Measurements from ENCODE around the gene RPE65. TPM values are rescaled to one million over a fixed set of nuclear protein-coding genes. Genes with fewer than 3 reads are reported as not detected.

Gene RPE65
- total RNA-seq (2021; fragmentation: NEBNext Ultra II Directional; extraction: Animal tissue kit (Norgen Biotek cat#: 25700)), result not detected in 2 replicates
- polyA plus RNA-seq (2011; rRNA removed), result not detected in 2 replicates
- polyA plus RNA-seq (2011; cell fraction: cytosol; rRNA removed), result not detected
- polyA plus RNA-seq (2011; cell fraction: nucleus; rRNA removed), result not detected
- not detected in 4 replicates for polyA plus RNA-seq (2012, experiment 1 of 2)
- polyA plus RNA-seq (2012, experiment 2 of 2), result not detected
- polyA plus RNA-seq (2013, experiment 1 of 2), result not detected
- polyA plus RNA-seq (2013, experiment 2 of 2), result not detected
- not detected in 2 replicates for polyA minus RNA-seq (2011; rRNA and poly(A)+ RNA removed)
- not detected for polyA minus RNA-seq (2011; cell fraction: cytosol; rRNA and poly(A)+ RNA removed)
- polyA minus RNA-seq (2011; cell fraction: nucleus; rRNA and poly(A)+ RNA removed), result not detected
- long read RNA-seq, experiment 1, result 0 reads
- long read RNA-seq, experiment 2, result 0 reads

DNA sequence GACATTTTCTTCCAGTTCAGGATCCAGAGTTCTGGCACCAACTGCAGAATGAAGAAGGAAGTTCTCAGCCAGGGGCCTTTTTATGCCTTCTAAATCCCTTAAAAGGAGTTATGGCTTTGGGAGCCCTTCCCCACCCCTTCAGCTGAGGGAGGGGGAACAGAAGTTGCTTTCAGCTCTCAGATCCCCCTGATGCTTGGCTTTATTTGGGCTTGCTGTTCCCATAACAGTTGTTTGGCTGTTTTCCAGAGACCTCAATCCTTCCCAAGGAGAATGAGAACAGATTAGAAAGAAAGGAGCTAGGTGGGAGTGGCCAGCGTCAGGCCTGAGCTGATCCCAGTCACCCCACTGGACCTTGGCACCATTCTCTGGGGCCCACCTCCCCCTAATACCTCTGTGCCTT, at the start of gene RPE65:
RPE65 (minus strand) TSS at position 54 of the 400 bp plus-strand sequence; CDS start at position 5, 49 bp downstream.
- CTCF ChIA-PET (ENCODE audit: partially characterized antibody), result interaction anchor here (1.5 to 4.2 kb wide), 3 partner anchors 8 to 329 kb away, joined by 3 to 13 read pairs (median 12); no protein-coding TSS in a partner anchor
- 88% methylated on average over 1 of the region's 1 CpG; no CpG with 5 or more reads in 1 of the 2 experiments for WGBS, 2 experiments (ENCODE audit: extremely low coverage in 1 of 2, insufficient coverage in 1 of 2, insufficient read length in 1 of 2, insufficient replicate concordance in 2 of 2, low coverage in 1 of 2, low lambda C conversion rate in 2 of 2, missing lambda C conversion rate in 1 of 2)
- no peak within 1 kb of the TSS for H2BK20ac ChIP-seq (ENCODE audit: low read length)
- H3K27ac ChIP-seq (ENCODE audit: low read depth, low read length), result no peak within 1 kb of the TSS
- POLR2A ChIA-PET (ENCODE audit: partially characterized antibody), result no interaction called here
- no peak within 1 kb of the TSS for H3K56ac ChIP-seq (replicated peaks; ENCODE audit: insufficient read length, low read depth, low read length)
- no peak within 1 kb of the TSS for H4K5ac ChIP-seq (ENCODE audit: insufficient read length, low read depth, low read length)
- H2BK5ac ChIP-seq (ENCODE audit: low read depth, low read length), result no peak within 1 kb of the TSS
- H4K91ac ChIP-seq (replicated peaks; ENCODE audit: insufficient read length, low read length), result no peak within 1 kb of the TSS
- no peaks in the 10 kb centered on the region for H3K23me2 ChIP-seq (ENCODE audit: low read depth, low read length)
- FAIRE-seq, result no peak
- no peaks in the 10 kb centered on the region for H3K79me2 ChIP-seq (ENCODE audit: control insufficient read depth in 1 of 2, insufficient read depth in 2 of 2, low read length in 2 of 2)
- H2AK5ac ChIP-seq (ENCODE audit: low read depth, low read length), result no peak within 1 kb of the TSS
- H3K79me1 ChIP-seq (ENCODE audit: low read depth, low read length), result no peaks in the 10 kb centered on the region
- H3K4me2 ChIP-seq (ENCODE audit: insufficient read depth in 1 of 2, low read depth in 2 of 2, low read length in 2 of 2), result no peak within 1 kb of the TSS
- H3K14ac ChIP-seq (ENCODE audit: insufficient read length), result no peak within 1 kb of the TSS
- H3K36me3 ChIP-seq (ENCODE audit: control insufficient read depth in 2 of 4, insufficient read depth in 4 of 4, low read length in 3 of 4), result no peaks in the 10 kb centered on the region
- TF ChIP-seq NANOG (IDR thresholded peaks at IDR 0.05; ENCODE audit: insufficient read depth, low read depth, low read length, poor library complexity, severe bottlenecking) (no peak), SP2 (IDR thresholded peaks at IDR 0.05; ENCODE audit: low read length) (no peak), POLR2AphosphoS5 (IDR thresholded peaks at IDR 0.05; ENCODE audit: low read depth, low read length) (no peak), SIRT6 (IDR thresholded peaks at IDR 0.05; ENCODE audit: low read length) (no peak), SRF (IDR thresholded peaks at IDR 0.05; ENCODE audit: low read depth, low read length) (no peak)
- H3K4me1 ChIP-seq (replicated peaks in 1 of 4; ENCODE audit: control insufficient read depth in 3 of 4, insufficient read depth in 4 of 4, low read length in 3 of 4), result peaks cover 0 to 2% (median 0%) of the 10 kb centered on the region in 4 experiments; a peak in 1 of 7 replicates
- no peaks in the 10 kb centered on the region for H3K9me3 ChIP-seq (ENCODE audit: insufficient read depth in 2 of 2, low read depth in 1 of 2, low read length in 1 of 2)
- no peak for DNase-seq (ENCODE audit: low read depth in 1 of 2, low spot score in 2 of 2)
- H3K4me3 ChIP-seq (ENCODE audit: extremely low read depth in 1 of 4, insufficient read depth in 2 of 4, low read depth in 3 of 4, low read length in 4 of 4), result no peak within 1 kb of the TSS
- no peak within 1 kb of the TSS for H3K4ac ChIP-seq (replicated peaks; ENCODE audit: insufficient read length, low read depth, low read length)
- H3K9ac ChIP-seq (replicated peaks in 1 of 4; ENCODE audit: extremely low read depth in 1 of 4, low read depth in 3 of 4, low read length in 3 of 4), result no peak within 1 kb of the TSS
- no peak within 1 kb of the TSS for H2BK120ac ChIP-seq (replicated peaks; ENCODE audit: low read depth, low read length)
- no peaks in the 10 kb centered on the region for H4K20me1 ChIP-seq (replicated peaks in 1 of 2; ENCODE audit: control insufficient read depth in 1 of 2, insufficient read depth in 2 of 2, low read length in 2 of 2)
- no peak within 1 kb of the TSS for H4K8ac ChIP-seq (ENCODE audit: extremely low read depth, insufficient read depth, low read length)
- no peak within 1 kb of the TSS for H2BK12ac ChIP-seq (ENCODE audit: low read depth, low read length)
- H2AFZ ChIP-seq (ENCODE audit: low read length), result no peak within 1 kb of the TSS
- no peak within 1 kb of the TSS for H3K23ac ChIP-seq (ENCODE audit: insufficient read length)
- no peaks in the 10 kb centered on the region for H3K27me3 ChIP-seq (replicated peaks in 1 of 4; ENCODE audit: control insufficient read depth in 3 of 4, extremely low read depth in 1 of 4, insufficient read depth in 3 of 4, low read length in 3 of 4)
- no peak within 1 kb of the TSS for H3K18ac ChIP-seq (ENCODE audit: extremely low read depth, low read length)
- H2BK15ac ChIP-seq (ENCODE audit: low read length), result no peak within 1 kb of the TSS

Data from H1 (cell line).